NK-92 treated with Interleukin-12 subunit alpha and Interleukin-12 subunit beta, amount 100 ng/mL, for 24 hours (cell line): ENCODE data around the gene SHKBP1.
"Not testable (repeated sequence)": the region's sequence is repeated elsewhere in the genome, so short reads cannot be mapped to it uniquely, and the experiment has no call there.

Experiments
- DNase-seq: peaks from one replicate; lab custom pipeline; 2025; lab: John Stamatoyannopoulos, UW

SHKBP1 gene

GRCh38 chr19:40555978-40556689 is 20.5 kb upstream of the SHKBP1 start:
- DNase-seq, result no peak

GRCh38 chr19:40556953-40557530 is 19.6 kb upstream of the SHKBP1 start:
- DNase-seq, result no peak

GRCh38 chr19:40559394-40559793 is 17.3 kb upstream of the SHKBP1 start:
- DNase-seq, result no peak

- DNase-seq, result no peak
Measured at GRCh38 chr19:40560092-40560507, 16.6 kb upstream of the SHKBP1 start.

GRCh38 chr19:40561947-40562346 is 14.7 kb upstream of the SHKBP1 start:
- DNase-seq, result no peak

- DNase-seq, result not testable (repeated sequence)
Measured at GRCh38 chr19:40564535-40564934, 12.1 kb upstream of the SHKBP1 start.

- no peak for DNase-seq
Measured at GRCh38 chr19:40565355-40565754, 11.3 kb upstream of the SHKBP1 start.

GRCh38 chr19:40565910-40566495 is 10.7 kb upstream of the SHKBP1 start:
- no peak for DNase-seq

GRCh38 chr19:40567040-40567749 is 9.5 kb upstream of the SHKBP1 start:
- DNase-seq, result no peak

- DNase-seq, result no peak
Measured at GRCh38 chr19:40567750-40568494, 8.8 kb upstream of the SHKBP1 start.

- peak; percentile 99 for DNase-seq
Measured at GRCh38 chr19:40570313-40571004, 6.2 kb upstream of the SHKBP1 start.

- no peak for DNase-seq
Measured at GRCh38 chr19:40571005-40571318, 5.7 kb upstream of the SHKBP1 start.

GRCh38 chr19:40571831-40572495 is 4.7 kb upstream of the SHKBP1 start:
- no peak for DNase-seq

GRCh38 chr19:40575326-40575725 is 1.3 kb upstream of the SHKBP1 start:
- no peak for DNase-seq

- no peak for DNase-seq
Measured at GRCh38 chr19:40576151-40576584, 505 bp upstream of the SHKBP1 start.

GRCh38 chr19:40578442-40578908 is 1.8 kb downstream of the SHKBP1 start:
- DNase-seq, result no peak

- DNase-seq, result no peak
Measured at GRCh38 chr19:40580619-40581018, 3.9 kb downstream of the SHKBP1 start.

GRCh38 chr19:40581531-40581930 is 4.9 kb downstream of the SHKBP1 start:
- DNase-seq, result no peak

GRCh38 chr19:40582467-40582866 is 5.8 kb downstream of the SHKBP1 start:
- no peak for DNase-seq

GRCh38 chr19:40583283-40583682 is 6.6 kb downstream of the SHKBP1 start:
- no peak for DNase-seq

- DNase-seq, result no peak
Measured at GRCh38 chr19:40584007-40584406, 7.3 kb downstream of the SHKBP1 start.
